Measurements from ENCODE around the gene RPUSD4.

RPUSD4 gene

DNA sequence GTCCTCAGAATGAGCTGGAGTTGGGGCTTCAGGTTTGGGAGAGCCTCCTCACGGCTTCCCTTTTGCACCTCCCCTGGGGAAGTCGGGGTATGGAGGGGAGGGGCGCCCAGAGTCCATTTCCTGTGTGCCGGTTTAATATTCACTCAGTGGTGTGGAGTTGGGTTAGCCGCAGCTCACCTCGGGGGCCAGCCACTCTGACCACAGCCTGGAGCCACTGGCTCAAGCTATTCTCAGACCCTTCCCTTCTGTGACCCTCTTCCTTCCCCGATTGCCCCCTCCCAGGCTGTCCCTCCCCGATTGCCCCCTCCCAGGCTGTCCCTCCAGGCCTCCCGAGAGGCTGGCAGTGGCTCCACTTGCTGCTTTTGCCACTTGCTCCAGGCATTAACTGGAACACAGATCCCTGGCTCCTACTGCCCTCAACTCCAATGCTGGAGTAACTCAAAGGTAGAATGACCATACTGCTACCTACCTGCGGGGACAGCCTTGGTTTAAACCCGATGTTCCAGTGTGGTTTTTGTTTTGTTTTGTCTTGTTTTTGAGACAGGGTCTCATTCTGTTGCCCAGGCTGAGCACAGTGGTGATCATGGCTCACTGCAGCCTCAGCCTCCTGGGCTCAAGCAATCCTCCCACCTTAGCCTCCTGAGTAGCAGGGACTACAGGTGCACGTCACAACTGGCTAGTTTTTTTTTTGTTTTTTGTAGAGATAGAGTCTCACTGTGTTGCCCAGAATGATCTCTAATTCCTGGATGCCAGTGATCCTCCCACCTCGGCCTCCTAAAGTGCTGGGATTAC lies 29.3 kb downstream of the RPUSD4 start:
- ChIA-PET POLR2A (no interaction called here), CTCF (interaction anchor here (1.1 kb wide), 1 partner anchor 14 kb away, joined by 3 read pairs; no protein-coding TSS in a partner anchor)
- DNase-seq (ENCODE audit: extremely low spot score): no peak
- TF ChIP-seq SUZ12 (IDR thresholded peaks at IDR 0.05): no peak
- TF ChIP-seq TARDBP (IDR thresholded peaks at IDR 0.05): no peak
- TF ChIP-seq SP1 (IDR thresholded peaks at IDR 0.05): no peak
- no peak for TF ChIP-seq HDGF (IDR thresholded peaks at IDR 0.05; ENCODE audit: borderline replicate concordance)
- no peak for TF ChIP-seq FOXA1 (IDR thresholded peaks at IDR 0.05)
- no peak for TF ChIP-seq L3MBTL2 (conservative IDR thresholded peaks at IDR 0.05)
- TF ChIP-seq ZNF384 (IDR thresholded peaks at IDR 0.05): no peak
- no peak for TF ChIP-seq ARNT (IDR thresholded peaks at IDR 0.05)
- TF ChIP-seq BHLHE40 (IDR thresholded peaks at IDR 0.05; ENCODE audit: borderline replicate concordance): no peak
- TF ChIP-seq NFRKB (IDR thresholded peaks at IDR 0.05): no peak
- no peak for TF ChIP-seq FOXK2 (IDR thresholded peaks at IDR 0.05)
- TF ChIP-seq LEF1 (IDR thresholded peaks at IDR 0.05; ENCODE audit: borderline replicate concordance): no peak
- TF ChIP-seq, protein P1, sequence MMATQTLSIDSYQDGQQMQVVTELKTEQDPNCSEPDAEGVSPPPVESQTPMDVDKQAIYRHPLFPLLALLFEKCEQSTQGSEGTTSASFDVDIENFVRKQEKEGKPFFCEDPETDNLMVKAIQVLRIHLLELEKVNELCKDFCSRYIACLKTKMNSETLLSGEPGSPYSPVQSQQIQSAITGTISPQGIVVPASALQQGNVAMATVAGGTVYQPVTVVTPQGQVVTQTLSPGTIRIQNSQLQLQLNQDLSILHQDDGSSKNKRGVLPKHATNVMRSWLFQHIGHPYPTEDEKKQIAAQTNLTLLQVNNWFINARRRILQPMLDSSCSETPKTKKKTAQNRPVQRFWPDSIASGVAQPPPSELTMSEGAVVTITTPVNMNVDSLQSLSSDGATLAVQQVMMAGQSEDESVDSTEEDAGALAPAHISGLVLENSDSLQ (IDR thresholded peaks at IDR 0.05): no peak
- no peak for TF ChIP-seq CTBP1 (IDR thresholded peaks at IDR 0.05; ENCODE audit: borderline replicate concordance)
- no peak for TF ChIP-seq ELF4 (IDR thresholded peaks at IDR 0.05)
- no peak for TF ChIP-seq FOXM1 (IDR thresholded peaks at IDR 0.05; ENCODE audit: borderline replicate concordance)

DNA sequence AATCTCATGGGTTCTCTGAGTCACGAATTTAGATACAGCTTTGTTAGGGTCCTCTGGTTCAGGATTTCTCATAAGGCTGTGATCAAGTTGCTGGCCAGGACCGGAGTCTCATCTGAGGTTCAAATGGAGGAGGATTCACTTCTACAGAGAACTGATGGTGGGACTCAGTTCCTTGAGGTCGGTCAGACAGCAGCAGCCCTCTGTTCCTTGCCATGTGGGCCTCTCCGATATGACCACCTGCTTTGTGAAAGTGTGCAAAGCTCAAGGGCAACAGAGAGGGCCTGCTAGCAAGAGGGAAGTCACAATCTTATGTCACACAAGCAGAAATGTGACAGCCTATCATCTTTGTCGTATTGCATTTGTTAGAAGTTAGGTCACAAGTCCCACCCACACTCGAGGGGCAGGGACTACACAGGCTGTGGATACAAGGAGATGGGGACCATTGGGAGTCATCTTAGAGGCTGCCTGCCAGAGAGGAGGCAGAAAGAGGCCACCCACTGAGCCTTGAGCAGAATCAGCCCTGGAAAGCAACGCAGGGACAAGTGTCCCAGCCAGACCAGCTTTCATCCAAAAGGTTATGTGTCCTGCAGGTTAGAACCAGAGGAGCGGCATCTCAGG lies 34.5 kb downstream of the RPUSD4 start:
- POLR2A ChIA-PET: no interaction called here
- TF ChIP-seq FOXK2 (IDR thresholded peaks at IDR 0.05): no peak
- TF ChIP-seq TARDBP (IDR thresholded peaks at IDR 0.05): no peak
- no peak for TF ChIP-seq BHLHE40 (IDR thresholded peaks at IDR 0.05; ENCODE audit: borderline replicate concordance)
- TF ChIP-seq CTBP1 (IDR thresholded peaks at IDR 0.05; ENCODE audit: borderline replicate concordance): no peak
- no peak for TF ChIP-seq L3MBTL2 (conservative IDR thresholded peaks at IDR 0.05)
- no peak for TF ChIP-seq SUZ12 (IDR thresholded peaks at IDR 0.05)
- TF ChIP-seq HDGF (IDR thresholded peaks at IDR 0.05; ENCODE audit: borderline replicate concordance): no peak
- TF ChIP-seq, protein P1 (IDR thresholded peaks at IDR 0.05): no peak
- no peak for TF ChIP-seq ZNF384 (IDR thresholded peaks at IDR 0.05)
- TF ChIP-seq FOXA1 (IDR thresholded peaks at IDR 0.05): no peak
- no peak for TF ChIP-seq ARNT (IDR thresholded peaks at IDR 0.05)
- TF ChIP-seq FOXM1 (IDR thresholded peaks at IDR 0.05; ENCODE audit: borderline replicate concordance): no peak
- TF ChIP-seq NFRKB (IDR thresholded peaks at IDR 0.05): no peak
- no peak for TF ChIP-seq SP1 (IDR thresholded peaks at IDR 0.05)
- CTCF ChIA-PET: no interaction called here
- DNase-seq (ENCODE audit: extremely low spot score): no peak

DNA sequence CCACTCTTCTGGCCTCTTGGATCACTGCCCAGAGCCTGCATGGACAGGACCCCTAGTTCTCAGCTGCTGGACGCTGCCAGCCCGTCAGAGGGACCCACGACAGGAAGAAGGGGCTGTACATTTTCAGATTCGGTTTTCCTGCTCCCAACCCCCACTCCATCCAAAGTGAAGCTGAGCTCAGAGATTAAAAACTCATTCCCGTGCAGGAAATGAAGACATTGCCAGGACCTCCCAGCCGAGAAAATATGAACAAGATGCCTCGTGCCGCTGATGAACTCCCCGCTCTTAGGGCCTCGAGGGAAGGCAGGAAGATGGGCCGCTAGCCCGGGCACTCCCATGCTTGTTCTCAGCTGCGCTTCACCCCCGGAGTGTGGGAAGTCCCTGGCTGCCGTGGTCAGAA lies 36.1 kb downstream of the RPUSD4 start:
- DNase-seq (ENCODE audit: extremely low spot score): no peak
- ChIA-PET CTCF (no interaction called here), POLR2A (interaction anchor here (1.0 kb wide), 2 partner anchors 28 to 288 kb away, joined by 3 to 4 read pairs; partner anchors contain the start of gene HYLS1)
- TF ChIP-seq ARNT (IDR thresholded peaks at IDR 0.05) (no peak), TARDBP (IDR thresholded peaks at IDR 0.05) (no peak), HDGF (IDR thresholded peaks at IDR 0.05; ENCODE audit: borderline replicate concordance) (no peak), L3MBTL2 (conservative IDR thresholded peaks at IDR 0.05) (no peak), SP1 (IDR thresholded peaks at IDR 0.05) (no peak), BHLHE40 (IDR thresholded peaks at IDR 0.05; ENCODE audit: borderline replicate concordance) (no peak), FOXA1 (IDR thresholded peaks at IDR 0.05) (no peak), NFRKB (IDR thresholded peaks at IDR 0.05) (no peak), ZNF384 (IDR thresholded peaks at IDR 0.05) (no peak), FOXK2 (IDR thresholded peaks at IDR 0.05) (no peak), CTBP1 (IDR thresholded peaks at IDR 0.05; ENCODE audit: borderline replicate concordance) (no peak), FOXM1 (IDR thresholded peaks at IDR 0.05; ENCODE audit: borderline replicate concordance) (no peak), ELF4 (IDR thresholded peaks at IDR 0.05) (no peak), SUZ12 (IDR thresholded peaks at IDR 0.05) (no peak), LEF1 (IDR thresholded peaks at IDR 0.05; ENCODE audit: borderline replicate concordance) (no peak)
- TF ChIP-seq, protein P1 (IDR thresholded peaks at IDR 0.05): no peak

DNA sequence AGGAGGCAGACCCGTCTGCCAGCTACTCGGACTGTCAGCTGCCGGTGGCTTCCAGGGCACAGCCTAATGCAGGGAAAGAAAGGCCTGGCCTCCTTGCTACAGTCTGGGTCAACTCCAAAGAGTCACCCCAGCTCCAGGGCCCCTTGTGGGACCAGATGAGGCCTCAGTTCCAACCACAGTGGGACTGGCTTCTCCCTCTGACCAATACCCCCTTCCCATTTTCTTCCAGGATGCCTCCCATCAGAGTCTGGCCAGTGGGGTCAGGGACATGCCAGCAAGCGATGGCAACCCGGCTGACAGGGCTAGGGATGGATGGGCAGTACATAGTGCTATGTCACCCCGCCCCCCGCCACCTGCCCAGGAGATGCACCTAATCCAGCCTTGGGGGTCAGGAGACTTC lies 36.6 kb downstream of the RPUSD4 start:
- TF ChIP-seq ARNT (IDR thresholded peaks at IDR 0.05) (no peak), NFRKB (IDR thresholded peaks at IDR 0.05) (no peak), HDGF (IDR thresholded peaks at IDR 0.05; ENCODE audit: borderline replicate concordance) (no peak), L3MBTL2 (conservative IDR thresholded peaks at IDR 0.05) (no peak), CTBP1 (IDR thresholded peaks at IDR 0.05; ENCODE audit: borderline replicate concordance) (no peak)
- TF ChIP-seq, protein P1 (IDR thresholded peaks at IDR 0.05): no peak
- CTCF ChIA-PET: no interaction called here
- DNase-seq (ENCODE audit: extremely low spot score): no peak
- POLR2A ChIA-PET: interaction anchor here (1.0 kb wide), 2 partner anchors 28 to 287 kb away, joined by 3 to 4 read pairs; partner anchors contain the start of gene HYLS1

DNA sequence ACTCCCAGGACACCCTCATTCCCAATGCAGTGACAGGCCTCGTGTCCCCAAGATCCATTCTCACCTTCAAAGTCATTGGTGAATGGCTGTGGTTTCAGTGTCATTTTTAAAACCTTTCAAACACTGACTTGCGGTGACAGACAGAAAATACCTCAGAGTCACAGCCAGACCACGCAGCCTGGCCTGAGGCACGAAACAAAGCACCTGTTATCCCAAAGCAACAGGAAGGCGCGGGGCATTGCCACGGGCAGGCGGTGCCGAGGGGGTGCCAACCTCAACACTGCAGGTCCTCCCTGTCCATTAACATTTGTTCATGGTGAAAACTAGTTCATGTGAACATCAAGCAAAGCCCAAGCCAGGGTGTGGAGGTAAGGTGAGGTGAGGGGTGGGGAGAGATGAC lies 38.2 kb downstream of the RPUSD4 start:
- ChIA-PET POLR2A (no interaction called here), CTCF (no interaction called here)
- no peak for DNase-seq (ENCODE audit: extremely low spot score)
- TF ChIP-seq LEF1 (IDR thresholded peaks at IDR 0.05; ENCODE audit: borderline replicate concordance): no peak
- no peak for TF ChIP-seq ARNT (IDR thresholded peaks at IDR 0.05)
- no peak for TF ChIP-seq BHLHE40 (IDR thresholded peaks at IDR 0.05; ENCODE audit: borderline replicate concordance)
- no peak for TF ChIP-seq HDGF (IDR thresholded peaks at IDR 0.05; ENCODE audit: borderline replicate concordance)
